ENCODE results near the gene TRIM44.
"Not testable (repeated sequence)": the region's sequence is repeated elsewhere in the genome, so short reads cannot be mapped to it uniquely, and the experiment has no call there.

Gene TRIM44

DNA sequence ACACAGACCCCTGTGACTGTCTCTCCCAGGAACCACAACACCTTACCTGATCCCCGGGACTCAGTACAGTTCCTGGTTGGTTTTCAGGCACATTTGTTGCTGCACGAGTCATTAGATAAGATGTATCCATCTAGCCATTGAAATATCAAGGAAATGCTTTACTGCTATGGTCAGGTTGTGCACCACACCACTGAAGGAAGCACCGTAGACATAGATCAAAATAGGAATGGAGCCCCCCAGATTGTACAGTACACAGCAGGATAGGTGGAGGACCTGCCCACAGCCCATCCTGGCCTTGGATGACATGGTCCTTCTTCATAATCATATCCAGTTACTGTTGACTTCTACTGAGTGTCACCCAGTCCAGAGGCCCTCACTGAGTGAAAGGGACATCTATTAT lies 195.3 kb downstream of the TRIM44 start:
- no peak for DNase-seq (ENCODE audit: insufficient read length)
- TF ChIP-seq POLR2AphosphoS5 (IDR thresholded peaks at IDR 0.05; ENCODE audit: low read depth, low read length), result no peak
- TF ChIP-seq POLR2A (IDR thresholded peaks at IDR 0.05; ENCODE audit: low read depth, low read length), result no peak
- no peak for TF ChIP-seq TAF1 (IDR thresholded peaks at IDR 0.05; ENCODE audit: borderline replicate concordance, low read depth, low read length)
- FAIRE-seq, result no peak

DNA sequence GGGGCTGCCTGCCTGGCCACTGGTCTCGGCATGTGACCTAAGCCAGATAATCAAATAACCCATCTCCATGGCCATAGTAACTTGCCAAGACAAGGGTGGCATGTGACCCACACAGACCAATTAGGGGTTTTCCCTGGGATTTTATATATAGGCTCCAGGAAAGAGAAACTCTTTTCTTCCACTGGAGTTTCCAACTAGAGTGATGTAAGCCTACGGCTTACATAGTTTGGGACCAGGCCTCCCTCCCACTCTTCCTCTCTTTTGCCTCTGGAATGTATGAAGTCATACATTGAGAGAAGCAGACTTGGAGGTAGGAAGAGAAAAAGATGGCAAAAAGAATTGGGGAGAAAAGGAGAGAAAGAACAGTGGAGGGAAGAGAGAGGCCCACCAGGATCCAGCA lies 196.7 kb downstream of the TRIM44 start:
- FAIRE-seq, result no peak
- no peak for TF ChIP-seq TAF1 (IDR thresholded peaks at IDR 0.05; ENCODE audit: borderline replicate concordance, low read depth, low read length)
- TF ChIP-seq POLR2AphosphoS5 (IDR thresholded peaks at IDR 0.05; ENCODE audit: low read depth, low read length), result no peak
- TF ChIP-seq POLR2A (IDR thresholded peaks at IDR 0.05; ENCODE audit: low read depth, low read length), result no peak
- no peak for DNase-seq (ENCODE audit: insufficient read length)

DNA sequence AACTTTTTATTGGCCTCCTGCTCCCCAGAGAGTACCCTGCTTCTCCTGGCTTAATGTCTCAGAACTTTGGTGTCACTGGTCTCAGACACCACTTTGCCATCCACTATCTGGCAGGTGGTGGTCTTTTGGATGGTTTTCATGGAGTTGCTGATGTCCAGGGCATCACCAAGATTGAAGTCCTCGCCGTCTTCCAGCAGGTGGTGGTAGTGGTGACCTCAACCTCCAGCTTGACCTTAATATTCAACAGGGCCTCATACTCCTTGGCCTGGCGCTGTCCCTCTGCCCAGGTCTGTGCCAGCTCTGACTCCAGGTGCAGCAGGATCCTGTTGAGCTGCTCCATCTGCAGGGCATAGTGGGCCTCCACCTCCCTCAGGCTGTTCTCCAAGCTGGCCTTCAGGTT lies 197.6 kb downstream of the TRIM44 start:
- not testable (repeated sequence) for DNase-seq (ENCODE audit: insufficient read length); FAIRE-seq

DNA sequence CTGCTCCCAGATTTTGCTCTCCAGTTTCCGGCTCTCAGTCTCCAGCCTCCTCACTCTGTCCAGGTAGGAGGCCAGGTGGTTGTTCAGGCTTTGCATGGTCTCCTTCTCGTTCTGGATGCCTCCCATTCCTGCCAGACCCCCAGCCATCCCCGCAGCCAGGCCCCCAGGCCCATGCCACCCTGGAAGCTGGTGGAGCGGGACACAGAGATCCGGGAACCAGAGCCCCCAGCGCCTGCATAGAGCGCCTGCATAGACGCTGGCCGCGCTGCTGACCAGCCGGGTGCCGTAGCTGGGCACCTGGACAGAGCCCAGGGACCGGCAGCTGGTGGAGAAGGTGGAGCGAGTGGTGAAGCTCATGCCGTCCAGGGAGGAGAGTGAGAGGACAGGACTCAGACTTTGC lies 198.6 kb downstream of the TRIM44 start:
- FAIRE-seq (no peak), DNase-seq (ENCODE audit: insufficient read length) (no peak)
- TF ChIP-seq POLR2AphosphoS5 (IDR thresholded peaks at IDR 0.05; ENCODE audit: low read depth, low read length) (no peak), POLR2A (IDR thresholded peaks at IDR 0.05; ENCODE audit: low read depth, low read length) (no peak), TAF1 (IDR thresholded peaks at IDR 0.05; ENCODE audit: borderline replicate concordance, low read depth, low read length) (no peak)

DNA sequence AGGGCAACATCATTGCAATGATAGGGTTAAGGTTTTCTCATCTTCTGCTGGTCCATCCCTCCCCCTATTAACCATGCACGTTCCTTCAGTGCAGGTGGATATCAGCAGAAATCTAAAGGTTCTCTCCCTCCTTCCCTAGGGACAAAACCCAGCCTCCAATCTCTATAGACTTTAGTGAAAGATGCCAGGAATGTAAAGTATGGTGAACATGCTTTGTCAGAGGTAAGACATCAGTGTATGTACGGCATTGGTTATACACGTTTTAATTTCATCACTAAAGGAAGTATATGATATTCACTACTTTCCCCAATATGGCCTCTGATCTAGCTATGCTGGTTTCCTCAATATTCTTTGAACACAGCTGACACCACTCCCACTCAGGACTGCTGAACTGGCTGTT lies 200.1 kb downstream of the TRIM44 start:
- DNase-seq (ENCODE audit: insufficient read length), result no peak
- no peak for TF ChIP-seq TAF1 (IDR thresholded peaks at IDR 0.05; ENCODE audit: borderline replicate concordance, low read depth, low read length)
- no peak for TF ChIP-seq POLR2A (IDR thresholded peaks at IDR 0.05; ENCODE audit: low read depth, low read length)
- TF ChIP-seq POLR2AphosphoS5 (IDR thresholded peaks at IDR 0.05; ENCODE audit: low read depth, low read length), result no peak
- FAIRE-seq, result no peak

DNA sequence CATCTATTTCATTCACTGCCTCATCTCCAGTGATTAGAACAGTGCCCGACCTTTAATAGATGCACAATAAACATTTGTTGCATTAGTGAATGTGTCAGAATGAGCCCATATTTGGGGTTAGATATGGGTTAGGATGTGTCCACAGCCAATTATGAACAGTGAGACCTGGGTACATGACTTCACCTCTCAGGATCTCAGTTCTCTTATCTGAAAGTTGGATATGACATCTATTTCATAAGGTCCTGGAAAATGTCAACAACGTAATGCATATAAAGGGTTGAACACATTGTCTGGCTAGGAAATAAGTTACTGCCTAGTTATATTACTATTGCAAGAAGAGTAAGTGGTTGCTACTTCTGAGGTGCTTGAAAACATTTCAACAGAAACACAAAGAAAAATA lies 201.6 kb downstream of the TRIM44 start:
- FAIRE-seq, result no peak
- TF ChIP-seq POLR2A (IDR thresholded peaks at IDR 0.05; ENCODE audit: low read depth, low read length) (no peak), TAF1 (IDR thresholded peaks at IDR 0.05; ENCODE audit: borderline replicate concordance, low read depth, low read length) (no peak), POLR2AphosphoS5 (IDR thresholded peaks at IDR 0.05; ENCODE audit: low read depth, low read length) (no peak)

DNA sequence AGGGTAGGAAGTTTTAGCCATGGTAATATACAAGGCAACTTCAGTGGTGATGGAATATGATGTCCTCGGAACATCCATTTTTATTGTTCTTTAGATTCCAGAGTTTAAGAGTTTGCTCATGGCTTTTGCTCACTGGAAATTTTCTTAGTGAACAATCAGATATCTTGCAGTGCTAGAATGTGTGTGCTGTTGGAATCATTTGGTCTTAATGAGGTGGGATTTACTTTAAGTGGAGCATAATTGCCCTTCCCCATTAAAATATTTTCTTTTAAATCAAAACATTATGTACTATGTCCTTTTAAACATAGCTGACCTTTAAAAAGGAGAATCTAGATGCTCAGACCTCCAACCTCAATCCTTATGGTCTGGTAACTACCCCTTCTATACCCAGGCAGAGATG lies 204.0 kb downstream of the TRIM44 start:
- FAIRE-seq, result no peak
- TF ChIP-seq POLR2A (IDR thresholded peaks at IDR 0.05; ENCODE audit: low read depth, low read length) (no peak), TAF1 (IDR thresholded peaks at IDR 0.05; ENCODE audit: borderline replicate concordance, low read depth, low read length) (no peak), POLR2AphosphoS5 (IDR thresholded peaks at IDR 0.05; ENCODE audit: low read depth, low read length) (no peak)
- DNase-seq (ENCODE audit: insufficient read length), result no peak

More for the DNA sequence above, 201.6 kb downstream of the TRIM44 start:
- no peak for DNase-seq (ENCODE audit: insufficient read length)

All from GM12892 (cell line).